ENCODE results near the gene NRAS. TPM values are rescaled to one million over a fixed set of nuclear protein-coding genes. Genes with fewer than 3 reads are reported as not detected.

Gene NRAS
- polyA plus RNA-seq (24.5 to 49.5 TPM (median 42.1 TPM) in 3 replicates), polyA minus RNA-seq (17.6 to 68.7 TPM (median 32.0 TPM) in 3 replicates)
- polyA plus RNA-seq (2011; ENCODE audit: low read depth) = 8.8 TPM
- polyA plus RNA-seq (2011; cell fraction: cytosol; rRNA removed) = 21.8 and 43.9 TPM in 2 replicates
- 14.3 and 18.5 TPM in 2 replicates for polyA plus RNA-seq (2011; cell fraction: nucleus; rRNA removed)
- polyA plus RNA-seq (2012; ENCODE audit: low replicate concordance) = 14.6 and 36.7 TPM in 2 replicates
- 29.4 TPM for polyA minus RNA-seq (2011; cell fraction: cytosol; rRNA and poly(A)+ RNA removed)
- 11.4 and 22.3 TPM in 2 replicates for polyA minus RNA-seq (2011; cell fraction: nucleus; rRNA and poly(A)+ RNA removed)

DNA sequence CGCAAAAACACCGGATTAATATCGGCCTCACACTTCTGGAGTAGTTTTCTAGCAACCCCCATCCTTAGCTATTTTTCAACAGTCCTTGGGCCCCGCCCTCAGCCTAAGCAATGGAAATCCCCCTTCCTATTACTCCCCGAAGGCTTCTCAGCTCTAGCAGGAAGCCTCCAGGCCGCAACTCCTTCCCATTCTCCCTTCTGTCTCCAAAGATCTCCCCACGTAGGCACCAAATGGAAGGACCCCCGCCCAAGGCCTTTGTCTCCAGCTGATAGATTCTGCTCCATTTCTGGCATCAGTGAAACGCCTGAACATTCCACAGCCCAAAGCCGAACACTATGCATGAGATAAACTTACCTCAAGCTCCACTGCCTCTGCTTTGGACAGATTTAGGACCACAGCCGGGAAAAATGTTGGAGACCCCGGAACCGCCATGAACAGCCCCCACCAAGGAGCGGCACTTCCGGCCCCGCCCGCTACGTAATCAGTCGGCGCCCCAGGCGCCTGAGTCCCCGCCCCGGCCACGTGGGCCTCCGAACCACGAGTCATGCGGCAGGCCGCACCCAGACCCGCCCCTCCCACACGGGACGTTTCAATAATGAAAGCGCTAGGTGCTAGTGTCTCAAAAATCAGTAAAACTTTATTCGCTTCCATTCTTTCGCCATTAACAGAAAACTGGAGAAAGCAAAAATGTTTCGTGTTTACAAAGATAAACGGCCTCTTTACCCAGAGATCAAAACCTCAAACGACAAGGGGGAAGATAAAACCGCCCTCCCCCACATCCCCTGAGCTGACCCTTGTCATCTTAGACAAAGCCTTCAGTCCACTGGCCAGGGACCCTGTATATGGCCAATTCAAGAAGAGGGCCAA, at the start of gene NRAS:
Gene NRAS (minus strand): TSS at position 468 of the 867 bp plus-strand sequence. CDS start 611 bp downstream, outside the sequence.
- H3K9me1 ChIP-seq (ENCODE audit: control insufficient read depth, extremely low read depth, insufficient read depth, low read length) = no peaks in the 10 kb centered on the region
- FAIRE-seq = no peak
- H2AFZ ChIP-seq (ENCODE audit: control insufficient read depth, low read length) = peak within 1 kb of the TSS; percentile 53
- dilution Hi-C loops (cut with MboI; ENCODE audit: extremely low pct_ligation_motif_present, low sequenced_read_pairs) = no loop called here
- H3K9me3 ChIP-seq (ENCODE audit: control insufficient read depth, low read depth, low read length) = no peaks in the 10 kb centered on the region
- TF ChIP-seq EZH2 (IDR thresholded peaks at IDR 0.05; ENCODE audit: low read length) = no peak
- TF ChIP-seq, protein P1, sequence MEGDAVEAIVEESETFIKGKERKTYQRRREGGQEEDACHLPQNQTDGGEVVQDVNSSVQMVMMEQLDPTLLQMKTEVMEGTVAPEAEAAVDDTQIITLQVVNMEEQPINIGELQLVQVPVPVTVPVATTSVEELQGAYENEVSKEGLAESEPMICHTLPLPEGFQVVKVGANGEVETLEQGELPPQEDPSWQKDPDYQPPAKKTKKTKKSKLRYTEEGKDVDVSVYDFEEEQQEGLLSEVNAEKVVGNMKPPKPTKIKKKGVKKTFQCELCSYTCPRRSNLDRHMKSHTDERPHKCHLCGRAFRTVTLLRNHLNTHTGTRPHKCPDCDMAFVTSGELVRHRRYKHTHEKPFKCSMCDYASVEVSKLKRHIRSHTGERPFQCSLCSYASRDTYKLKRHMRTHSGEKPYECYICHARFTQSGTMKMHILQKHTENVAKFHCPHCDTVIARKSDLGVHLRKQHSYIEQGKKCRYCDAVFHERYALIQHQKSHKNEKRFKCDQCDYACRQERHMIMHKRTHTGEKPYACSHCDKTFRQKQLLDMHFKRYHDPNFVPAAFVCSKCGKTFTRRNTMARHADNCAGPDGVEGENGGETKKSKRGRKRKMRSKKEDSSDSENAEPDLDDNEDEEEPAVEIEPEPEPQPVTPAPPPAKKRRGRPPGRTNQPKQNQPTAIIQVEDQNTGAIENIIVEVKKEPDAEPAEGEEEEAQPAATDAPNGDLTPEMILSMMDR (optimal IDR thresholded peaks at IDR 0.05 in 1 of 3, IDR thresholded peaks at IDR 0.05 in 1 of 3, conservative IDR thresholded peaks at IDR 0.05 in 1 of 3; ENCODE audit: extremely low read depth in 1 of 3, insufficient read depth in 2 of 3, low read length in 3 of 3) = no peak
- peaks cover 37% of the 10 kb centered on the region for H3K79me2 ChIP-seq (ENCODE audit: control insufficient read depth, insufficient read depth, low read length)
- H3K9ac ChIP-seq (ENCODE audit: control insufficient read depth, extremely low read depth, insufficient read depth, low read length) = peak within 1 kb of the TSS; percentile 99
- peak within 1 kb of the TSS; percentile 97 for H3K4me2 ChIP-seq (ENCODE audit: control insufficient read depth, extremely low read depth, insufficient read depth, low read depth, low read length)
- H3K36me3 ChIP-seq (ENCODE audit: control insufficient read depth in 2 of 2, extremely low read depth in 1 of 2, insufficient read depth in 2 of 2, low read length in 2 of 2) = peaks cover 14 to 27% of the 10 kb centered on the region in 2 experiments
- H4K20me1 ChIP-seq (ENCODE audit: control insufficient read depth, extremely low read depth, insufficient read depth, low read length) = no peaks in the 10 kb centered on the region
- H3K4me1 ChIP-seq (ENCODE audit: control insufficient read depth, extremely low read depth, insufficient read depth, low read length) = peaks cover 12% of the 10 kb centered on the region
- DNase-seq (ENCODE audit: low read depth, low spot score) = peak; percentile 50
- H3K27me3 ChIP-seq (ENCODE audit: control insufficient read depth, extremely low read depth, insufficient read depth, low read length) = no peaks in the 10 kb centered on the region
- peak within 1 kb of the TSS; percentile 80 to 96 (median 82) for H3K4me3 ChIP-seq (ENCODE audit: control insufficient read depth in 2 of 3, extremely low read depth in 1 of 3, insufficient read depth in 2 of 3, low read depth in 1 of 3, low read length in 3 of 3)
- peak within 1 kb of the TSS; percentile 99 for H3K27ac ChIP-seq (ENCODE audit: control insufficient read depth, insufficient read depth, low read length)

DNA sequence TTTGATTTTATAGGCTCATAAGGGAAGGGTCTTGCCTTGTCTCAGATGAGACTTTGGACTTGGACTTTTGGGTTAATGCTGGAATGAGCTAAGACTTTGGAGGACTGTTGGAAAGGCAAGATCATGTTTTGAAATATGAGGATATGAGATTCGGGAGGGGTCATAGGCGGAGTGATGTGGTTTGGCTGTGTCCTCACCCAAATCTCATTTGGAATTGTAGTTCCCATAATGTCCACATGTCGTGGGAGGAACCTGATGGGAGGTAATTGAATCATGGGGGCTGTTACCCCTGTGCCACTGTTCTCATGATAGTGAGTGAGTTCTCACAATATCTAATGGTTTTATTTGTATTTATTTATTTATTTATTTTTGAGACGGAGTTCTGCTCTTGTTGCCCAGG, 48.1 kb upstream of the NRAS start:
- H3K9ac ChIP-seq (ENCODE audit: control insufficient read depth, extremely low read depth, insufficient read depth, low read length) = no peak overlapping the region
- H3K36me3 ChIP-seq (ENCODE audit: control insufficient read depth in 2 of 2, extremely low read depth in 1 of 2, insufficient read depth in 2 of 2, low read length in 2 of 2) = peaks cover 0 to 2% of the 10 kb centered on the region in 2 experiments
- no peaks in the 10 kb centered on the region for H3K4me1 ChIP-seq (ENCODE audit: control insufficient read depth, extremely low read depth, insufficient read depth, low read length)
- H3K4me3 ChIP-seq (ENCODE audit: control insufficient read depth in 2 of 3, extremely low read depth in 1 of 3, insufficient read depth in 2 of 3, low read depth in 1 of 3, low read length in 3 of 3) = no peak overlapping the region
- H3K4me2 ChIP-seq (ENCODE audit: control insufficient read depth, extremely low read depth, insufficient read depth, low read depth, low read length) = no peak overlapping the region
- no peaks in the 10 kb centered on the region for H3K9me3 ChIP-seq (ENCODE audit: control insufficient read depth, low read depth, low read length)
- H2AFZ ChIP-seq (ENCODE audit: control insufficient read depth, low read length) = no peak overlapping the region
- dilution Hi-C loops (cut with MboI; ENCODE audit: extremely low pct_ligation_motif_present, low sequenced_read_pairs) = no loop called here
- H4K20me1 ChIP-seq (ENCODE audit: control insufficient read depth, extremely low read depth, insufficient read depth, low read length) = no peaks in the 10 kb centered on the region
- TF ChIP-seq, protein P1 (optimal IDR thresholded peaks at IDR 0.05 in 1 of 3, IDR thresholded peaks at IDR 0.05 in 1 of 3, conservative IDR thresholded peaks at IDR 0.05 in 1 of 3; ENCODE audit: extremely low read depth in 1 of 3, insufficient read depth in 2 of 3, low read length in 3 of 3) = no peak
- no peak for TF ChIP-seq EZH2 (IDR thresholded peaks at IDR 0.05; ENCODE audit: low read length)
- no peak for FAIRE-seq
- H3K79me2 ChIP-seq (ENCODE audit: control insufficient read depth, insufficient read depth, low read length) = no peaks in the 10 kb centered on the region
- H3K27ac ChIP-seq (ENCODE audit: control insufficient read depth, insufficient read depth, low read length) = no peak overlapping the region
- DNase-seq (ENCODE audit: low read depth, low spot score) = no peak
- no peaks in the 10 kb centered on the region for H3K9me1 ChIP-seq (ENCODE audit: control insufficient read depth, extremely low read depth, insufficient read depth, low read length)
- no peaks in the 10 kb centered on the region for H3K27me3 ChIP-seq (ENCODE audit: control insufficient read depth, extremely low read depth, insufficient read depth, low read length)
